Measurements from ENCODE around the gene CLDN2.
"Not testable (repeated sequence)": the region's sequence is repeated elsewhere in the genome, so short reads cannot be mapped to it uniquely, and the experiment has no call there.

The CLDN2 gene

GRCh38 chrX:106964290-106964689 is 44.1 kb downstream of the CLDN2 start:
- DNase-seq: no peak

DNA sequence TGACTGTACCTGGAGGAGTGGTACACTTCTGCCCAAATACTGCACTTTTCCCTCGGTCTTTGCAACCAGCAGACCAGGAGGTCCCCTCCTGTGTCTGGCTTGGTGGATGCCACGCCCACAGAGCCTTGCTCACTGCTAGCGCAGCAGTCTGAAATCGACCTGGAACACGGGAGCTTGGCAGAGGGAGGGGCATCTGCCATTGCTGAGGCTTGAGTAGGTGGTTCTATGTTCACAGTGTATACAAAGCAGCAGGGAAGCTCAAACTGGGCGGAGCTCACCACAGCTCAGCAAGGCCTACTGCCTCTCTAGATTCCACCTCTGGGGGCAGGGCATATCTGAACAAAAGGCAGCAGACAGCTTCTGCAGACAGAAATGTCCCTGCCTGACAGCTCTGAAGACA is 46.3 kb downstream of the CLDN2 start:
- not testable (repeated sequence) for DNase-seq

DNA sequence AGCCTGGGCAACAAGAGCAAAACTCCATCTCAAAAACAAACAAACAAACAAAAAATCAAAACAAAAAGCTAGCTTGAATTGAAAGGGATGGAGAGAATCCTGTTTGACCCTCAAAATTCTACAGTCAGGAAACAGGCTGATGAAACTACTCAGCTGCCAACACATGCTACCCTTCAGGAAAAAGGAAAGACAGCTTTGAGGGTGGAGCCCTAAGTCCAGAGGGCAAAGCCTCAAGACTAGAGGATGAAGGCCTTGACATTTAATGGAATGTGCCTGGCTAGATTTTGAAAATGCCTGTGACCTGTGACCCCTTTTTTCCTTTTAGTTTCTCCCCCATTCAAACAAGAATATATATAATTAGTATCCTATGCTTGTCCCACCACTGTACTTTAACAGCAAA is 52.7 kb downstream of the CLDN2 start:
- DNase-seq: no peak

- DNase-seq: no peak
These were observed 53.4 kb downstream of the CLDN2 start for GRCh38 chrX:106973433-106974149.

- no peak for DNase-seq
These were observed 56.2 kb downstream of the CLDN2 start for GRCh38 chrX:106976416-106976815.
